ENCODE data around the gene GPR62.

Gene GPR62

GRCh38 chr3:51944451-51945021 lies 10.6 kb upstream of the GPR62 start:
- H3K4me3 ChIP-seq (ENCODE audit: low read depth, low read length): no peak overlapping the region
- no peak for TF ChIP-seq CTCF (IDR thresholded peaks at IDR 0.05; ENCODE audit: borderline replicate concordance, insufficient read depth, low read depth, low read length)

GRCh38 chr3:51945031-51945840 lies 9.9 kb upstream of the GPR62 start:
- no peak for TF ChIP-seq CTCF (IDR thresholded peaks at IDR 0.05; ENCODE audit: borderline replicate concordance, insufficient read depth, low read depth, low read length)
- no peak overlapping the region for H3K4me3 ChIP-seq (ENCODE audit: low read depth, low read length)

GRCh38 chr3:51945926-51946705 lies 9.1 kb upstream of the GPR62 start:
- TF ChIP-seq CTCF (IDR thresholded peaks at IDR 0.05; ENCODE audit: borderline replicate concordance, insufficient read depth, low read depth, low read length): no peak
- H3K4me3 ChIP-seq (ENCODE audit: low read depth, low read length): no peak overlapping the region

GRCh38 chr3:51946796-51947195 lies 8.4 kb upstream of the GPR62 start:
- TF ChIP-seq CTCF (IDR thresholded peaks at IDR 0.05; ENCODE audit: borderline replicate concordance, insufficient read depth, low read depth, low read length): no peak
- H3K4me3 ChIP-seq (ENCODE audit: low read depth, low read length): no peak overlapping the region

GRCh38 chr3:51947215-51947900 lies 7.8 kb upstream of the GPR62 start:
- no peak overlapping the region for H3K4me3 ChIP-seq (ENCODE audit: low read depth, low read length)

More at GRCh38 chr3:51947215-51947900, 7.8 kb upstream of the GPR62 start:
- TF ChIP-seq CTCF (IDR thresholded peaks at IDR 0.05; ENCODE audit: borderline replicate concordance, insufficient read depth, low read depth, low read length): no peak
